HG02852 (cell line): ENCODE measurements around the gene ABI3BP.
"Not testable (repeated sequence)": the region's sequence is repeated elsewhere in the genome, so short reads cannot be mapped to it uniquely, and the experiment has no call there.

Source experiments
- ATAC-seq: cut with Tn5 transposase; IDR thresholded peaks from one replicate; pipeline ENCODE4 v1.9.1; 2021; ENCODE audit warnings: mild to moderate bottlenecking, moderate library complexity; ENCODE audit not compliant: unreplicated experiment

The ABI3BP gene

GRCh38 chr3:100993309-100993708 is at the start of gene ABI3BP:
Gene ABI3BP (minus strand): TSS chr3:100993421. CDS start chr3:100993384, 37 bp downstream.
- ATAC-seq = no peak

GRCh38 chr3:101039285-101039684 is 46.1 kb upstream of the ABI3BP start:
- ATAC-seq = no peak

GRCh38 chr3:101038880-101039279 is 45.7 kb upstream of the ABI3BP start:
- no peak for ATAC-seq

- ATAC-seq = no peak
Observed at GRCh38 chr3:101038393-101038792, 45.2 kb upstream of the ABI3BP start.

GRCh38 chr3:101037613-101038012 is 44.4 kb upstream of the ABI3BP start:
- no peak for ATAC-seq

- no peak for ATAC-seq
Observed at GRCh38 chr3:101036676-101037075, 43.5 kb upstream of the ABI3BP start.

- ATAC-seq = no peak
Observed at GRCh38 chr3:101036213-101036618, 43.0 kb upstream of the ABI3BP start.

GRCh38 chr3:101027286-101027685 is 34.1 kb upstream of the ABI3BP start:
- no peak for ATAC-seq

- ATAC-seq = no peak
Observed at GRCh38 chr3:101026881-101027280, 33.7 kb upstream of the ABI3BP start.

- ATAC-seq = no peak
Observed at GRCh38 chr3:101026244-101026643, 33.0 kb upstream of the ABI3BP start.

- no peak for ATAC-seq
Observed at GRCh38 chr3:101020351-101021015, 27.3 kb upstream of the ABI3BP start.

GRCh38 chr3:101017017-101017416 is 23.8 kb upstream of the ABI3BP start:
- ATAC-seq = no peak

- ATAC-seq = not testable (repeated sequence)
Observed at GRCh38 chr3:101012312-101012711, 19.1 kb upstream of the ABI3BP start.

GRCh38 chr3:101011136-101011535 is 17.9 kb upstream of the ABI3BP start:
- no peak for ATAC-seq

- ATAC-seq = no peak
Observed at GRCh38 chr3:101010296-101010695, 17.1 kb upstream of the ABI3BP start.

- no peak for ATAC-seq
Observed at GRCh38 chr3:101009386-101009785, 16.2 kb upstream of the ABI3BP start.

GRCh38 chr3:100999160-100999559 is 5.9 kb upstream of the ABI3BP start:
- no peak for ATAC-seq

- no peak for ATAC-seq
Observed at GRCh38 chr3:100994809-100995208, 1.6 kb upstream of the ABI3BP start.

GRCh38 chr3:100994187-100994586 is 966 bp upstream of the ABI3BP start:
- ATAC-seq = no peak

GRCh38 chr3:100992231-100993012 is 799 bp downstream of the ABI3BP start:
- no peak for ATAC-seq

GRCh38 chr3:100988080-100988479 is 5.1 kb downstream of the ABI3BP start:
- ATAC-seq = no peak

GRCh38 chr3:100984308-100984707 is 8.9 kb downstream of the ABI3BP start:
- no peak for ATAC-seq
